Measurements from ENCODE around the gene GGCX. TPM values are rescaled to one million over a fixed set of nuclear protein-coding genes. Genes with fewer than 3 reads are reported as not detected.

GGCX gene
- total and polyA plus RNA-seq, 2 donors (not counting 3 experiments of a cell fraction or from before 2014, with no cell fraction given) = 48.0 to 62.7 TPM

DNA sequence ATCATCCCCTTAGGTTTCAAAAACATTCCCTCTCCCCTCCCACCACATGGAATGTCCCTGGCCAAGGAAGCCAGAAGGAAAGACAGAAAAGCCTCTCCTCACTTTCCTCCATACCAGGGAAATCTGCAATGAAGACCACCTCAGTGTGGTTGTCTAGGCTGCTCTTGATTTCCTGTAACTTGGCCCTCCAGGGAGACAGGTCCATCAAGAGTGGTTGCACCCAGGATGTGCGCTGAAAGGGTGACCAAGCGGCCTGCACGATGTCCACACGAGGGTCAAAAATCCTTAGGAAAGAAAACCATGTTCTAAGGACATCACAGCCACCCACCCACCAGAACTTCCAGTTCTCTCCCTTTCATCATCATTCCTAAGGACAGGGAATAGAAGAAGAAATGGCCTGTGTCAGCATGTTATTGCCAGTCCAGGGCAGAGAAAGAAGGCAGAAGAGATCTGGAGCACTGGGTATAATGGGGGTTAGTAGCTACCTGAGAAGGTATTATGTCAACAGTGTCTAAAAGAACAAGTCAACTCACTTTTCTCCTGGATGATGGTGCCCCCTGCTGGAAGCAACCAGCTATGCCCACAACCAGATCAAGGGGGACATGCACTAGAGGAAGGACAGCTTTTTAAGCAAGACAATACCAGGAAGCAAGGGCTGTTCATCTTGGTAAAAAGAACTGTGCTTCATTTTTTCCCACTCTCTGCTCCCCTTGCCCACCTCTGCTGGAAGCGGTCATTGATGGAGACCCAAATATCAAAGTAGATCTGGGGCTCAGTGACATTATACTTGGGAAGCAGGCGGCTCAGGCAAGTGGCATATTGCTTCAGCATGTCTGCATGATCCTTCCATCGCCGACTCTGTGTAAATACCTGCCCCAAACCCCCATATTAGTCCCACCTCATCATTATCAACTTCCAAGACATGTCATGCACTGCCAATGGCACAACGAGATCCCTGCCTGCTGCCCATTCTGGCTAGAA lies 9.3 kb downstream of the GGCX start:
- POLR2A ChIA-PET = interaction anchor here (0.6 to 6.3 kb wide), 5 partner anchors 9 to 539 kb away, joined by 3 to 73 read pairs (median 4); partner anchors contain the start of genes GGCX, MAT2A and USP39
- no TSS peak for BruUV-seq (replicated peaks)

More for the DNA sequence above, 9.3 kb downstream of the GGCX start:
- Histone ChIP-seq H3K4me3 (replicated peaks in 1 of 3; ENCODE audit: insufficient read depth in 1 of 3, low read depth in 1 of 3, low read length in 3 of 3) (no peak overlapping the region), H3K4me1 (ENCODE audit: control insufficient read depth, extremely low read depth, insufficient read depth, low read length) (peaks cover 17% of the 10 kb centered on the region), H3K36me3 (ENCODE audit: control insufficient read depth in 2 of 2, extremely low read depth in 1 of 2, insufficient read depth in 2 of 2, low read length in 2 of 2) (peaks cover 12 to 33% of the 10 kb centered on the region in 2 experiments), H3K4me2 (ENCODE audit: insufficient read depth, low read length) (no peak overlapping the region), H2AFZ (ENCODE audit: low read depth, low read length) (no peak overlapping the region), H4K20me1 (replicated peaks; ENCODE audit: control insufficient read depth, extremely low read depth, insufficient read depth, low read length) (no peaks in the 10 kb centered on the region), H3K27me3 (ENCODE audit: control insufficient read depth in 2 of 2, insufficient read depth in 2 of 2, low read length in 2 of 2) (no peaks in the 10 kb centered on the region), H3K9me1 (replicated peaks; ENCODE audit: control insufficient read depth, extremely low read depth, insufficient read depth, low read length) (no peaks in the 10 kb centered on the region), H3K27ac (ENCODE audit: insufficient read depth, low read depth, low read length) (no peak overlapping the region), H3K9ac (replicated peaks; ENCODE audit: extremely low read depth, insufficient read depth, low read length) (no peak overlapping the region), H3K9me3 (replicated peaks; ENCODE audit: control insufficient read depth, insufficient read depth, low read length) (no peaks in the 10 kb centered on the region), H3K79me2 (ENCODE audit: control insufficient read depth, insufficient read depth, low read length) (no peaks in the 10 kb centered on the region)
- dilution Hi-C loops (cut with MboI; ENCODE audit: extremely low pct_ligation_motif_present, low sequenced_read_pairs) (no loop called here), intact Hi-C loops (cut with micrococcal nuclease) (loop anchor here (1.0 to 5.0 kb wide), 6 partner anchors 51 to 225 kb away; partner anchors contain the start of genes ELMOD3, RETSAT, TGOLN2 and TMEM150A)
- CTCF ChIA-PET = interaction anchor here (0.6 to 6.8 kb wide), 53 partner anchors 8 to 486 kb away, joined by 3 to 236 read pairs (median 4); partner anchors contain the start of genes C2orf68, ELMOD3, MAT2A and RETSAT
- TF ChIP-seq, protein P1, sequence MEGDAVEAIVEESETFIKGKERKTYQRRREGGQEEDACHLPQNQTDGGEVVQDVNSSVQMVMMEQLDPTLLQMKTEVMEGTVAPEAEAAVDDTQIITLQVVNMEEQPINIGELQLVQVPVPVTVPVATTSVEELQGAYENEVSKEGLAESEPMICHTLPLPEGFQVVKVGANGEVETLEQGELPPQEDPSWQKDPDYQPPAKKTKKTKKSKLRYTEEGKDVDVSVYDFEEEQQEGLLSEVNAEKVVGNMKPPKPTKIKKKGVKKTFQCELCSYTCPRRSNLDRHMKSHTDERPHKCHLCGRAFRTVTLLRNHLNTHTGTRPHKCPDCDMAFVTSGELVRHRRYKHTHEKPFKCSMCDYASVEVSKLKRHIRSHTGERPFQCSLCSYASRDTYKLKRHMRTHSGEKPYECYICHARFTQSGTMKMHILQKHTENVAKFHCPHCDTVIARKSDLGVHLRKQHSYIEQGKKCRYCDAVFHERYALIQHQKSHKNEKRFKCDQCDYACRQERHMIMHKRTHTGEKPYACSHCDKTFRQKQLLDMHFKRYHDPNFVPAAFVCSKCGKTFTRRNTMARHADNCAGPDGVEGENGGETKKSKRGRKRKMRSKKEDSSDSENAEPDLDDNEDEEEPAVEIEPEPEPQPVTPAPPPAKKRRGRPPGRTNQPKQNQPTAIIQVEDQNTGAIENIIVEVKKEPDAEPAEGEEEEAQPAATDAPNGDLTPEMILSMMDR (IDR thresholded peaks at IDR 0.05; ENCODE audit: extremely low read depth in 1 of 2, insufficient read depth in 1 of 2, low read depth in 1 of 2, low read length in 2 of 2) = peak; percentile 82 to 94
- TF ChIP-seq POLR2AphosphoS5 (IDR thresholded peaks at IDR 0.05; ENCODE audit: insufficient read depth, low read depth, low read length) (no peak), JUN (IDR thresholded peaks at IDR 0.05; ENCODE audit: borderline replicate concordance, insufficient read depth, insufficient read length, low read depth) (no peak), EZH2 (IDR thresholded peaks at IDR 0.05; ENCODE audit: borderline replicate concordance, low read depth, low read length, severe bottlenecking) (no peak)
- TF ChIP-seq, protein P2, sequence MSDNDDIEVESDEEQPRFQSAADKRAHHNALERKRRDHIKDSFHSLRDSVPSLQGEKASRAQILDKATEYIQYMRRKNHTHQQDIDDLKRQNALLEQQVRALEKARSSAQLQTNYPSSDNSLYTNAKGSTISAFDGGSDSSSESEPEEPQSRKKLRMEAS (IDR thresholded peaks at IDR 0.05; ENCODE audit: insufficient read depth, insufficient read length) = no peak
- peak; percentile 86 for DNase-seq (ENCODE audit: low read depth, low spot score)
- peak; percentile 94 for FAIRE-seq
